Measurements from ENCODE around the gene USP43.

USP43 gene

DNA sequence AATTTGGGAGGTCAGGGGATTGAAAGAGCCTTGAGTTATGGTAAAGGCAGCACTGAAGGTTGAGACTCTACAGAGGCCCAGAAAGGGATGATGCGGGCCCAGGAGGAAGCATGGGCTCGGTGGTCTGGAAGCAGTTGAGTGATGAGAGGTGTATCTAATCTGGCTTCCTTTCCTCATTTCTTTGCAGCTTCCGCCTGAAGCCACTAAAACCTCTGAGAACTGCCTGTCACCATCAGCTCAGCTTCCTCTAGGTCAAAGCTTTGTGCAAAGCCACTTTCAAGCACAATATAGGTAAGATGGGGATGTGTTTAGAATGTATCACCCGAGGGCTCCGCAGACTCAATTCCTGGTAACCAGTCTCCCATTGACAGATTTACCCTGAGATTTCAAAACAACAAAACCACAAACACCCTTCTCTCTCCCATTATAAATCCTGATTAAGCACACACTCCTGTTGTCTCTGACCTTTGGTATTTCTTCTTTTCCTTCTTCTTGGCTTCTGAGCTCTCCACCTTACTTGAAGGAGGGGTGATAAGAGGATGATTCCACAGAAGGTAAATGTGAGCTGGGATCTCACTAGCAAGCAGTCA lies 21.2 kb downstream of the USP43 start:
- DNase-seq, result peak; percentile 2

- no peak for DNase-seq
Measured at GRCh38 chr17:9668517-9668916, 23.2 kb downstream of the USP43 start.

DNA sequence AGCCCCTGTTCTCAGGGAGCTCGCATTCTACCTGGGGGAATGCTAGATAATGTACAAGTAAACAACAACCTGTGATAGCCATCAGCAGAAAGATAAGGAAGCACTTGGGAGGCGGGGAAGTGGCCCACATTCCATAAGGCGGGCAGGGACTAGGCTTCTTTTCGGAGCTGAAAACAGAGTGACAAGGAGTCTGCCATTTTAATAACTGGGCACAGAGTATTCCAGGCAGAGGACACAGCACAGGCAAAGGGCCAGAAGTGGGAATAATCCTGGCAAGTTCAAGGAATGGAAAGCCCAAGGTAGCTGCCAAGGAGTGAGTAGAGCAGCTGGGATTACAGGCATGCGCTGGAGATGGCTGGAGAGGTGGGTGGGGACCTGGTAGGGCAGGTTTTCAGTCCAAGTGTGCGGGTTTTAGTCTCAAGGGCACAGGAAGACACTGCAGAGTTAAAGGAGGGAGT lies 24.3 kb downstream of the USP43 start:
- DNase-seq, result no peak

- no peak for DNase-seq
Measured at GRCh38 chr17:9670596-9670995, 25.3 kb downstream of the USP43 start.

- no peak for DNase-seq
Measured at GRCh38 chr17:9671559-9671958, 26.2 kb downstream of the USP43 start.

- DNase-seq, result no peak
Measured at GRCh38 chr17:9672266-9672665, 26.9 kb downstream of the USP43 start.

DNA sequence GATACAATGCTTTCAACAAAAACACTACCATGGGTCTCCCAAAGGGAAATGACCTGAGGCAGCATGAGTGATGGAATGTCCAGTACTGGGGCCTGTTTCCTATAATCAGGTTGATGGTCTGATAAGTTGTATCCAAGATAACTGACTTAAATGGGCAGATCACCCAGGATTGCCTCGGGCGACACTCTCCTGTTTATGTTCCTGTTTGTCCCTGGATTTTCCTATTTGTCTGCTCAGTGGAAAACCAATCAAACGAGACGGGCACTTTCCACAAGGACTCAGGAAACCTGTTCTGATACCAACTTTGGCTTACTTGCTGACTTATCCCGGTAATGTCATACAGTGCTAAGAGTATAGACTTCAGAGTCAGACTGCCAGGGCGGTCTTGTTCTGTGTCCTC lies 27.4 kb downstream of the USP43 start:
- no peak for DNase-seq

- no peak for DNase-seq
Measured at GRCh38 chr17:9676084-9676483, 30.8 kb downstream of the USP43 start.

DNA sequence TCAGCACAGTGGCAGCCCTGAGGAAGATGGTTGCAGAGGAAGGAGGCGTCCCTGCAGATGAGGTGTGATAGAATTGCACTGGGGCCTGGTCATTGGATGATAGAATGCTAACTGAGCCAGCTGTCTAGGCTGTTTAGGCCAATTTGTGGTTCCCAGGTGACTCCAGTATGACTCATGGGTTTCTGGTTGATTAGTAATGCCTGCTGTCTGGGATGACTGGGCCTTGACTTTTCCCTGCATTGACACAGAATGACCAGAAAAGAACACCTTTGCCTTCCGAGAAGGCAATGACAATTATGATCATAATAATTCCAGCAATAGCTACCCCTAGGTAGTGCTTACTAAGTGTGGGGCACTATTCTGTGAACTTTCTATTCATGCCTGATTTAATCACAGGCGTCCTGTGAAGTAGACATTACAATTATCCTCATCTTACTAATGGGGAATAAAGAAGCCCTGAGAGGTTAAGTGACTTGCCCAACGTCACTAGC lies 31.5 kb downstream of the USP43 start:
- DNase-seq, result no peak

- DNase-seq, result no peak
Measured at GRCh38 chr17:9677411-9677810, 32.1 kb downstream of the USP43 start.

DNA sequence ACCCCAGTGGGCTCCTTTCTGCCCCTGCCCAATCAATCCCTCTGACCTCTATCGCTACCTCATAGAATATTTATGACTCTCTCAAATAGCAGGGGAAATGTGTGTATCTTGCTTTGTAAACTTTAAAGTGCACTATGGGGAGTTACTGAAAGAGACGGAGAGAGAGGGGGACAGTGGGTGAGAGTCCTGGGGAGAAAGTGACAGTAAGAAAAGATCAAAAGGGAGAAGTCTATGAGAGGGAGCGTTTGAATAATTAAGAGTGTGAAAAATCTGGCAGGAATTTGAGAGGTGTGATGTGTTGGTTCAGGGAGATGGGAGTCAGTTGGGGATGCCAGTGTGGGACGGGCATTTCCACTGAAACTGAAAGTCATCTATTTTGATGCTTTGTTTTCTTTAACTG lies 32.6 kb downstream of the USP43 start:
- DNase-seq, result no peak

- DNase-seq, result no peak
Measured at GRCh38 chr17:9684955-9685621, 39.8 kb downstream of the USP43 start.

- DNase-seq, result no peak
Measured at GRCh38 chr17:9693755-9694154, 48.4 kb downstream of the USP43 start.

DNA sequence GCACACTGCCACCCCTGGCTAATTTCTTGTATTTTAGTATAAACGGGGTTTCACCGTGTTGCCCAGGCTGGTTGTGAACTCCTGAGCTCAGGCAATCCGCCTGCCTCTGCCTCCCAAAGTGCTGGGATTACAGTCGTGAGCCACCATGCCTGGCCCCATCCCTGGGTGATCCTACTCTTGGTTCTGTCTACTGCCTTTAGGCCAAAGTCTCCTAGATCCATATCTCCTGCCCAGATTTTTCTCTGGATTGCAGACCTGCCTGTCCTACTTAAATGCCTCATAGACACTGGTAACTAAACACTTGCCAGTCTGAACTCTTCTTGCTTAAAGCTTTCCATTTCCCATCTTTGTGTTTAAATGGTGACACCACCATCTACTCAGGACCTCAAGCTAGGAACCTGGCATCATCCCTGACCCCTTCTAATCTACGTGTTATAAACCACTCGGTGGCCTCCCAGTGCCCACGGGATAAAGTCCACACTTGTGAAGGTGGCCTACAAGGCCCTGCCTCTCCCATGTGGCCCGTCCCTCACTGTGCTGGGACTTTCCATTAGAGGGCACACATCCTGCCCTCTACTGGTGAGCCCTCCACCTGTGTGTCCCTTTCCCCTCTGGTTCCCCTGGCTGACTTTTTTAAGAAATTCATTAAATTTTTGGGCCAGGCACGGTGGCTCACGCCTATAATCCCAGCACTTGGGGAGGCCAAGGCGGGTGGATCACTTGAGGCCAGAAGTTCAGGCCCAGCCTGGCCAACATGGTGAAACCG lies 51.1 kb downstream of the USP43 start:
- no peak for DNase-seq

- no peak for DNase-seq
Measured at GRCh38 chr17:9700136-9700535, 54.8 kb downstream of the USP43 start.

- DNase-seq, result no peak
Measured at GRCh38 chr17:9700754-9701476, 55.6 kb downstream of the USP43 start.

DNA sequence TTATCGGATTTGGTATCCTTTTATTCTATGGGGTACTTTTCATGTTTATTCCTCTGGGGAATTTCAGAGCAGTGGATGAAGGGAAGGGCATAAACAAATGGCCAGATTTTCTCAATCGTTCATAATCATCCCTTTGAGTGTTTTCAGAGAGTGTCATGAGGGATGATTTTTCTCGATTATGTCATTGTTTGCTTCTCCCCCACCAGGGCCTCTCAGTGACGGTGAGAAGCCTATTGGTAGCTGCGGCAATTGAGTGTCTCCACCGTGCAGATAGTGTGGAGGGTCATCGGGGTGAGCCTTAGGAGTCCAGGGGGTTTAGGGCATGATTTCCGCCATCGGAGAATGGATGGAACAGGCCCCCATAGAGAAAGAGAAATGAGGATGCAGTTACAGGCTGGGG lies 57.2 kb downstream of the USP43 start:
- DNase-seq, result no peak

DNA sequence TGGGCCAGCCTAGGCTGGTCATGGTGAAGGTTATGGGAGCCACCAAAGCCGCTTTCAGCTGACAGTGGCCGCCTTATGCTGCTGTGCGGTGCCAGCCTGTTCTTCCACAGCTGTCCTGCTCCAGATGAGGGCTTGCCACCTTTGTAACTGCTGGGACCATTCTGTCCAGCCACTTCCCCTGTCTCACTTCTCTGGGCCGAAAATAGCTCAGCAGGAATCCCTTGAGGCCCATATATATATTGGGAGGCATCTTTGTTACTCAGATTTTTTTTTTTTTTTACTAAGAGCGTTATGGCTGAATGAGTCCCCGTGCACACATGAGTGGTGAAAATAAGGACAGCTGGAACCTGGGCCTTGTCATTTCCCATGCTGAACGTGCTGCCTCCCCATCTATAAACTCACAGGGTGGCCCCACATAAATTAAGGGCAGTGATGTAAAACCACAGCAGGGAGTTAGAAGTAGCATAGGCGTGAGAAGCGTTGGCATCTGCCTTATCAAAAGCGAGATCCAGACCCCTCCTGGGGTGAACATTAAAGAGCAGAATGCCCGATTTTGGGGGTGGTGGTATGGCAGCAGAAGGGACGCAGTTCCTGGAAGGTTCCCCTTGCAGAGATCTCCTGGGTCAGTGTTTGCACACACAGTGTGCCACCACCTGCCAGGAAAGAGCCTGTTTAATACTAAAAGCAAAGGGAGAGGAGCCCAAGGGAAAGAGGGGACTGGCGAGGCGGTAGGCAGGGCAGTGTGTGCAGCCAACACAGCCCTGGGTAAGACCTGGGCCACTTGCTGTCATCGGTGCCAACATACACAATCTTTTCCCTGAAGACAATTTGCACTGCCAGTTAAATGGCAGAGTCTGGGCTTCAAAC lies 57.8 kb downstream of the USP43 start:
- no peak for DNase-seq

DNA sequence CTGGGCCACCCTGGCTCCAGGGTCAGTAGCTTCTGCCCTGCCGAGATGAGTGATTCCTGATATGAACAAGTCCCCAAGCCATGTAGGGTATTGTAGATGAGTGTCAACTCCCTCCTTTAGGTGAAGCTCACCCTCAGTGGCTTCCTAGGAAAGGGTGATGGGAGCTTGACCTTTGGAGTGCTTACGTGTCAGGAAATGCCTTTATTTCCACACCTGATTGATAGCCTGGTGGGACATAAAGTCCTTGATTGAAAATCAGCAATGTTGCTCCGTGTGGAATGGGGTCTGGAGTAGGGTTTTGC lies 58.4 kb downstream of the USP43 start:
- DNase-seq, result no peak

DNA sequence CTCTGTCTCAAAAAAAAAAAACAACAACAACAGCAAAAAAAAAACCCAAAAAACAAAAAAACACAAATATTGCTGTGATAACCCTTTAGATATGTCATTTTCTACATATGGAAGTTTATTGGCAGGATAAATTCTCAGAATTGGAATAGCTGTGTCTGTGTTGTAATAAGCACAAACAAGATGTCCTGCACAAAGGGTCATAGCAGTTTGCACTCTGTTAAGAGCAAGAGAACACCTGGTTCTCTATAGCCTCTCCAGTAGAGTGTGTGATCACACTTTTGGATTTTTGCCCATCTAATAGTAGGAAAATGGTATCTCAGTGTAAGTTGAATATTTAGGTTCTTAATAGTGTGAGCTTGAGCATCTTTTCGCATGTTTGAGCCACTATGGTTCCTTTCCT lies 60.4 kb downstream of the USP43 start:
- no peak for DNase-seq

GRCh38 chr17:9707948-9708347 lies 62.6 kb downstream of the USP43 start:
- DNase-seq, result no peak

- DNase-seq, result no peak
Measured at GRCh38 chr17:9714801-9715200, 69.5 kb downstream of the USP43 start.
